NOMO-1 (cell line): ENCODE data around the gene MAPK1.
A peak's percentile ranks its signal among the peaks of the same experiment; 100 is the strongest.
"Not testable (repeated sequence)": the region's sequence is repeated elsewhere in the genome, so short reads cannot be mapped to it uniquely, and the experiment has no call there.

Experiments
- DNase-seq, 2 experiments: peaks; one replicate each; lab custom pipeline; 2025; ENCODE audit not compliant: unreplicated experiment in 2 of 2; lab: John Stamatoyannopoulos, UW

Gene MAPK1

DNA sequence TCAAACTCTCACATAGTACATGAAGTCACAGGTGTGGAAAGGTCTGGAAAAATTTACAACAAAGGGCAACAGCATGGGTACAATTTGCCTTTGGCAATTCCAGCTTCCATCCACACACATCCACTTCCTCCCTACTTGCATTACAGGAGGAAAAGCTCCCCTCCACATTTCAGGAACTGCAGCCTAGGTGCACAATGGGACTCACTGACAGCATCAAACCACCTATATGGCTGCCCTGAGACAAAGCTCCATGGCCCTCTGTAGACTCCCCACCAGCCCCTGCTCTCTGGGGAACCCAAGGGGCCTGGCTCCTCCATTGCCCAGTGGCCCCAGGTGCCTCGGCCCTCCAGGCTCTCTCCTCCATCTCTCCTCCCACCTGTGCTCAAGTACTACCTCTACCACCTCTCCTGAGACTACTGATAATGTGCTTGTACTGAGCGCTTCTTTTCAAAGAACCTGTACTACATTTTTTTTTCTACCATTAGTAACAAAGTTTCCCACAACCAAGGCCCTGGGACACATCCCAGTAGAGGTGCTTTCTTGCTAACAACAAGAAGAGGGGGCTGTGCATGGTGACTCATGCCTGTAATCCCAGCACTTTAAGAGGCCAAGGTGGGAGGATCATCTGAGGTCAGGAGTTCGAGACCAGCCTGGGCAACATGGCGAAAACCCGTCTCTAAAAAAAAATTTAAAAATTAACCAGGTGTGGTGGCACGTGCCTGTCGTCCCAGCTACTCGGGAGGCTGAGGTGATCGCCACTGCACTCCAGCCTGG lies 136.7 kb downstream of the MAPK1 start:
- DNase-seq, result no peak

GRCh38 chr22:21729184-21729583 lies 138.3 kb downstream of the MAPK1 start:
- DNase-seq, result not testable (repeated sequence)

DNA sequence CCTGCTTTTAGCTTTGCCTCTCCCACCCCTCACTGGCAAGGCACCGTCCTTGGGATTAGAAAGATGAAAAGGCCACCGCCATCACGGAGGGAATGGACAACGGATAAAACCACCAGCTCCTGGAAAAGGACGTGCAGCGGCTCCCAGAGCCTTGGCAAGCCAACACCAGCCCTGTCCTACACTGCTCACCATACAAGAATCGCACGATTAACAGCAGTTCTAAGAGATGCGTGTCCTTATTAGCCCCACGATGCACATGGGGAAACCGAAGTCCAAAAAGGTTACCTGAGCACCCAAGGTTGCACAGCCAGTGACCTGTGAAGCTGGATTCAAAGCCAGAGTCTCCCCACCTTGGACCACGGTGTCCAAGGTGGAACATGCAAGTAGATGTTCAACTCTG lies 139.2 kb downstream of the MAPK1 start:
- DNase-seq, result no peak

DNA sequence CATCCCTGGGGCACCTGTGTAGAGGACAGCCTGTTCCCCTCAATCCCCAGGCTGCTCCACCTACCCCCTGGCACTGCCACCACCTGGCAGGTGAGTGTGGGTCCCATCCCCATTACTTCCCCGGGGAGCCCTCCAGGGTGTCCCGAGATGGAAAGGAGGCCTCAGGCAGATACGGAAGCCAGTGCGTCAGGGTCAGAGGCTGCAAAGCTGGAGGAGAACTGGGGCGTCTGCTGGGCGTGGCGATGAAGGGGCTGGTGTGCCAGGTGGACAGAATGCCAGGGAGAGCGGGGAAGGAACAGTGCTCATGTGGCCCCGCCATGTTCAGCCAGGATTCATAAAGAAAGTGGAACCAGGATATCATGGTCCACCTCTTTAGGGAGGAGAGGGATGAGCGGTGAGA lies 139.7 kb downstream of the MAPK1 start:
- DNase-seq, result no peak

GRCh38 chr22:21727159-21727558 lies 140.3 kb downstream of the MAPK1 start:
- DNase-seq, result no peak

DNA sequence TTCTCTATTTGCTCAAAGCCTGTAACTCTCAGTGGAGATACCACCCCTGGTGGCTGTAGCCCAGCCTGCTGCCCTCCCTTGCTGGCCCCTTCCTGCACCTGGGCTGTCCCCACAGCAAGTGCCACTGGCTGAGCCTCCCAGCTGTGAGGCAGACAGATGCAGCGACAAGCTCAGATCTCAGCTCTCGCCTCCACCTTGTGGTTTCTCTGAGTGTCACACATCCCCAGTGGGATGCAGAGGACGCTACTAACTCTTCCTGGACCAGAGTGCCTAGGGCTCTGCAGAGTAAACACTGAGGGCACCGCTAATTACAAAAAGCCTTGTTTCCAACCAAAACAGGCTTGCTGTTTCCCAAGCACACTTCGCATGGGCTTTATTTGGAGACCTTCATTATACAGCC lies 140.8 kb downstream of the MAPK1 start:
- DNase-seq, result no peak

- DNase-seq, result no peak
Observed at GRCh38 chr22:21725956-21726649, 141.3 kb downstream of the MAPK1 start.

DNA sequence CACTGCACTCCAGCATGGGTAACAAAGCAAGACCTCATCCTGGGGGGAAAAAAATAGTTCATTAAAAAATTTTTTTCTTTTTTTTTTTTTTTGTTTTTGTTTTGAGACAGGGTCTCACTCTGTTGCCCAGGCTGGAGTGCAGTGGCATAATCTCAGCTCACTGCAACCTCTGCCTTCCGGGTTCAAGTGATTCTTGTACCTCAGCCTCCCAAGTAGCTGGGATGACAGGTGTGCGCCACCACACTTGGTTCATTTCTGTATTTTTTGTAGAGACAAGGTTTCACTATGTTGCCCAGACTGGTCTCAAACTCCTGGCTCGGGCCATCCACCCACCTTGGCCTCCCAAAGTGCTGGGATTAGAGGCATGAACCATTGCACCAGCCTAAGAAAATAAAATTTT lies 142.9 kb downstream of the MAPK1 start:
- not testable (repeated sequence) for DNase-seq

GRCh38 chr22:21721195-21721852 lies 146.1 kb downstream of the MAPK1 start:
- not testable (repeated sequence) for DNase-seq

GRCh38 chr22:21720191-21720859 lies 147.1 kb downstream of the MAPK1 start:
- not testable (repeated sequence) for DNase-seq

DNA sequence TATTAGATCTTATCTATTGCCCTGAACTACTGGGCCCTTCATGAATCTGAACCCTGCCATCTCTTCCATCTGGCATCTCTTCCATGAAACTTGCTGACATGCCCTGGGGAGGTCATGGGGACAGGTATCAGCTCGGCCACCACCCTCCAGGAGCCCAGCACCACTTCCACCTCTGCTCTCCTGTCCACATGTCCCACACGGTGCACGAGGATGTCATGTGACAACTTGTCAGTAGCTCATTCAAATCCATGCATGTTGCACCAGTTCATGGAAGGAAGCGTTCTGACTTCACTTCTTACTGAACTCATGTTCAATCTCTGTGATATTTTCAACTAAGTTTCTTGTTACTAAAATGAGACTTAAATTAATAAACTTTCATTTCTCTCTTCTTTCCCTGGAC lies 148.4 kb downstream of the MAPK1 start:
- no peak for DNase-seq

- no peak for DNase-seq
Observed at GRCh38 chr22:21718499-21718898, 148.9 kb downstream of the MAPK1 start.

DNA sequence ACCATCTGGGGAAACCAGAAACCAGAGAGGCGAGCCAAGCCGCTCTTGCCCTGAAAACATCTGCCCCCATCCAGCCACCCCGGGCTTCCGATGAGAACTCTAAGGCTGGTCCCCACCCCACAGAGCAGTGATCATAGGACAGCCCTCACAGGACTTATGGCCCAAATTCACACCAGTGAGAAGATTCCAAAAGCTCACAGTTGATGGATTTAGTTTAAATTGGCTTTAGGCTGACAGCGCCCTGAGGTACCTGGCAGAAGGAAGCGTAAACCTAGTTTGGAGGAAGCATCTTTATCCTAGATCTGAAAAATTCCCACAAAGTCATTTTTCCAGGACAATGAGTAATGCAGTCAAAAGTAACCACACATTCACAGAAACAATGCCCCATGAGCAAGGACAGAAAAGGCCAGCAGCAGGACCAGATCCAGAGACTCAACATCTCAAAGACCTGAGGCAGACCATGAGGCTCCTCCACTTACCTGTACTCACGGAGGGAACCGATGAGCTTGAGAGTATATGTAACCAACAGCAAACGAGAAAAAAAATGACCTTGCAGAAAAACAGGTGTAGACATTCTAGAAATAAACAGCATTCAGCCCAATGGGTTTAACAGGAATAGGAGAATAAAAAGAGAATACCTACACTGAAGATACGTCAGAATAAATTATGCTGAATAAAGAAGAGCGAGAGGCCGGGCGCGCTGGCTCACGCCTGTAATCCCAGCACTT lies 150.9 kb downstream of the MAPK1 start:
- DNase-seq, result not testable (repeated sequence)

GRCh38 chr22:21714786-21715185 lies 152.7 kb downstream of the MAPK1 start:
- DNase-seq, result no peak

- DNase-seq, result no peak
Observed at GRCh38 chr22:21714059-21714770, 153.2 kb downstream of the MAPK1 start.

DNA sequence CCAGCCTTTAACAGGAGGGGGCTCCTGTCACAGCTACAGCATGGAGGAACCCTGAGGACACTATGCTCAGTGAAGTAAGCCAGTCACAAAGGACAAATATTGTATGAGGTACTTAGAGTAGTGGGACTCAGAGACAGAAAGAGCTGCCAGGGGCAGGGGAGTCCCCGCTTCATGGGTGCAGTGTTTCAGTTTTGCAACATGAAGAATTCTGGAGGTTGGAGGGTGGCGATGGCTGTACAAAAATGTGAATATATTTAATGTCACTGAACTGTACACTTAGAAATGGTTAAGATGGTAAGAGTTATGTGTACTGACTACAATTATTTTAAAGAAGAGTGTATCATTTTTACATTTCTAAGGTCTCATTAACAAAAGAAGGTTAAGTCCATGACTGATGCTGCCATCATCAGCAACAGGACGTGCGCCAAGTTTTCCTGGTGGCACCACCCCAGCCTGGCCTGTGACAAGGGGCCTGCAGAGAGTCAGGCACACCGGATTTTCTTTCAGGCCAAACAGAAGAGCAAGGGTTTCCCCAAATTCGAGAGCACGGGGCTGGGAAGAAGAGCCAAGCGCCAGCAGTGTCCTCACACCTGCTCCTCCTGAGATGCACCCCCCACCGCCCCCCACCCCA lies 153.9 kb downstream of the MAPK1 start:
- no peak for DNase-seq

DNA sequence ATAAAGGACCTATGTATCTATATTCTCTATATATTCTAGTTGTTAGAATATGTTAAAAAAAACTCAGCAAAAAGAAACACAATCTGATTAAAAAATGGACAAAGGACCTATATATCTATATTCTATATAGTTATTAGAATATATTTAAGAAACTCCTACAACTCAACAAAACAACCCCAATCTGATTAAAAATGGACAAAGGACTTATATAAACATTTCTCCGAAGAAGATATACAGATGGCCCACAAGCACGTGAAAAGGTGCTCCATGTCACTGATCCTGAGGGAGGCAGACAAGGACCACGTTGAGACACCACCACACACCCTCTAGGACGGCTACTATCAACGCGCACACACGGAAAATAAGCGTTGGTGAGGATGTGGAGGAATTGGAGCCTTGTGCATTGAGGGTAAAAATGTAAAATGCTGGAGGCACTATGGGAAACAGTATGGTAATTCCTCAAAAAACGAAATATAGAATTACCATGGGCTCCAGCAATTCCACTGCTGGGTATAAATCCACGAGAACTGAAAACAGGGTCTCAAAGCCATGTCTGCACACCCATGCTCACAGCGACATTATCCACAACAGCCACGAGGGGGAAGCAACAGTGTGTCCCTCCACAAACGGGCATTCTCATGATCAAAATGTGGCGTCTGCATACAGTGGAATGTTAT lies 154.6 kb downstream of the MAPK1 start:
- peak; percentile 34 to 62 for DNase-seq

DNA sequence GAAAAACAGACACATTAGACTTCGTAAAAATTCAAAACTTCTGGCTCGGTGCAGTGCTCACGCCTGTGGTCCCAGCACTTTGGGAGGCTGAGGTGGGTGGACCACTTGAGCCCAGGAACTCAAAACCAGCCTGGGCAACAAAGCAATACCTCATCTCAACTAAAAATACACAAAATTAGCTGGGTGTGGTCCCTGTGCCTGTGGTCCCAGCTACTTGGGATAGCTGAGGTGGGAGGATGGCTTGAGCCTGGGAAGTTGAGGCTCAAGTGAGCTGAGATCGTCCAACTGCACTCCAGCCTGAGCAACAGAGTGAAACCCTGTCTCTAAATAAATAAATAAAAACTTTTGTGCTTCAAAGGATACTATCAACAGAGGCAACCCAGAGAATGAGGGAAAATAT lies 155.6 kb downstream of the MAPK1 start:
- no peak for DNase-seq

GRCh38 chr22:21710156-21710555 lies 157.3 kb downstream of the MAPK1 start:
- no peak for DNase-seq
